Uterus (tissue), 2 donors: Measurements from ENCODE around the gene RAB44.
"Not testable (repeated sequence)": the region's sequence is repeated elsewhere in the genome, so short reads cannot be mapped to it uniquely, and the experiment has no call there.

Source experiments
- CTCF ChIP-seq, 4 experiments: fragments of 200-600 bp in 2 of 4; fragments of 450-650 bp in 2 of 4; sonication (generic) in 2 of 4; IDR thresholded peaks; one replicate each; pipeline ENCODE4 v1.5.1; 2016 to 2019; ENCODE audit warnings: antibody characterized with exemption in 4 of 4, mild to moderate bottlenecking in 2 of 4, moderate library complexity in 1 of 4
- POLR2A ChIP-seq, 2 donors: fragments of 450-650 bp; IDR thresholded peaks; one replicate each; pipeline ENCODE4 v1.6.1; 2016; ENCODE audit warnings: antibody characterized with exemption in 2 of 2, mild to moderate bottlenecking in 1 of 2, moderate library complexity in 1 of 2

GRCh38 chr6:36704961-36705577 lies 7.4 kb downstream of the RAB44 start:
- not testable (repeated sequence) for TF ChIP-seq POLR2A, CTCF (IDR thresholded peaks at IDR 0.05)
